K562 (cell line): ENCODE measurements around the gene TRRAP. TPM values are rescaled to one million over a fixed set of nuclear protein-coding genes. Genes with fewer than 3 reads are reported as not detected.

Experiments used
- ARID2 ChIP-seq: fragments of 450-650 bp; IDR thresholded peaks from 2 replicates; pipeline ENCODE4 v1.6.1; 2017; ENCODE audit warnings: antibody characterized with exemption, mild to moderate bottlenecking
- CBFA2T3 ChIP-seq: fragments of 450-650 bp; IDR thresholded peaks from 2 replicates; pipeline ENCODE4 v1.6.1; 2017
- MCM5 ChIP-seq: fragments of 450-650 bp; IDR thresholded peaks from 2 replicates; pipeline ENCODE4 v1.6.1; 2016; ENCODE audit warnings: low read depth
- MEF2A ChIP-seq: IDR thresholded peaks from 2 replicates; pipeline ENCODE4 v1.6.1; 2011; ENCODE audit warnings: low read depth, mild to moderate bottlenecking, low read length, moderate library complexity; ENCODE audit not compliant: control insufficient read depth
- MEIS2 ChIP-seq: fragments of 450-650 bp; IDR thresholded peaks from 2 replicates; pipeline ENCODE4 v1.6.1; 2014; ENCODE audit warnings: mild to moderate bottlenecking; ENCODE audit not compliant: partially characterized antibody
- RAD21 ChIP-seq, 2 experiments: fragments of 250-450 bp in 1 of 2; fragments of 450-650 bp in 1 of 2; sonication (Bioruptor Pico) in 1 of 2; formaldehyde crosslinking in 1 of 2; IDR thresholded peaks in 1 of 2; conservative IDR thresholded peaks in 1 of 2; 2 replicates each; pipeline versions ENCODE4 v1.4.0 to v1.8.0; 2020 to 2022; ENCODE audit warnings: mild to moderate bottlenecking in 2 of 2, moderate library complexity in 1 of 2
- SIRT6 ChIP-seq: IDR thresholded peaks from one replicate; pipeline ENCODE4 v1.6.1; 2012; ENCODE audit warnings: low read depth, mild to moderate bottlenecking, control low read depth, inconsistent platforms, low read length, moderate library complexity
- SMARCA5 ChIP-seq: fragments of 450-650 bp; IDR thresholded peaks from 2 replicates; pipeline ENCODE4 v1.6.1; 2016
- TAL1 ChIP-seq: fragments of 450-650 bp; IDR thresholded peaks from 2 replicates; pipeline ENCODE4 v1.6.1; 2016; ENCODE audit warnings: mild to moderate bottlenecking
- ZNF133 ChIP-seq: fragments of 250-450 bp; sonication (Bioruptor Pico); IDR thresholded peaks from 2 replicates; pipeline ENCODE4 v1.4.0; 2020; ENCODE audit warnings: mild to moderate bottlenecking
- ZNF384 ChIP-seq: IDR thresholded peaks from 2 replicates; pipeline ENCODE4 v1.6.1; 2012; ENCODE audit warnings: low read depth, low read length, improper control_type of control experiment
- ZNF507 ChIP-seq: conservative IDR thresholded peaks from 2 replicates; pipeline ENCODE4 v1.6.1; 2017; ENCODE audit warnings: missing genetic modification characterization, missing compliant biosample characterization
- polyA plus RNA-seq, 8 experiments: library from polyadenylated mRNA; depleted of rRNA in 4 of 8; stranded (reverse) in 5 of 8; unstranded in 3 of 8; fragments of >200 nt; fragmentation: Nextera tagmentation in 2 of 8; fragmentation: Illumina TruSeq in 1 of 8; extraction: Ambion mirVana in 2 of 8; extraction: Trizol in 1 of 8; gene quantifications; 2 replicates each; pipeline versions ENCODE4 v1.2.1 to v1.2.3, GENCODE V29; 2011 to 2014; ENCODE audit warnings: inconsistent platforms in 1 of 8, missing spikeins in 1 of 8
- total RNA-seq, 7 experiments: library from RNA; depleted of rRNA in 6 of 7; stranded (reverse); fragments of >200 nt in 6 of 7; fragmentation: Illumina TruSeq in 2 of 7; extraction: Trizol in 2 of 7; gene quantifications; 2 replicates each; pipeline versions ENCODE4 v1.2.1 to v1.2.3, GENCODE V29; 2011 to 2021; ENCODE audit warnings: low replicate concordance in 1 of 7
- TF ChIP-seq, protein P1 (sequence below), 3 experiments: IDR thresholded peaks in 2 of 3; conservative IDR thresholded peaks in 1 of 3; 2 replicates each; pipeline ENCODE4 v1.5.1; 2011 to 2012; ENCODE audit warnings: low read length in 3 of 3, mild to moderate bottlenecking in 3 of 3, control low read depth in 2 of 3, improper control_type of control experiment in 1 of 3, inconsistent platforms in 1 of 3, low read depth in 1 of 3, mixed read lengths in 1 of 3, moderate library complexity in 1 of 3; ENCODE audit not compliant: insufficient read depth in 2 of 3
- TF ChIP-seq, protein P2 (sequence below), 2 experiments: fragments of 450-650 bp; formaldehyde crosslinking in 1 of 2; IDR thresholded peaks; 2 replicates each; pipeline versions ENCODE4 v1.4.0 to v1.6.1; 2014 to 2020; ENCODE audit warnings: mild to moderate bottlenecking in 2 of 2, borderline replicate concordance in 1 of 2, low read depth in 1 of 2
- TF ChIP-seq, protein P3 (sequence below), 2 experiments: IDR thresholded peaks in 1 of 2; conservative IDR thresholded peaks in 1 of 2; 2 replicates each; pipeline ENCODE4 v1.6.1; 2016; ENCODE audit warnings: low read depth in 2 of 2, mild to moderate bottlenecking in 1 of 2, missing compliant biosample characterization in 1 of 2, missing genetic modification characterization in 1 of 2, moderate library complexity in 1 of 2

The TRRAP gene
- total and polyA plus RNA-seq, 9 of the 15 experiments (the other 6 are each of a cell fraction or from before 2014, with no cell fraction given) = 1.3 to 47.2 (median 9.7) TPM

DNA sequence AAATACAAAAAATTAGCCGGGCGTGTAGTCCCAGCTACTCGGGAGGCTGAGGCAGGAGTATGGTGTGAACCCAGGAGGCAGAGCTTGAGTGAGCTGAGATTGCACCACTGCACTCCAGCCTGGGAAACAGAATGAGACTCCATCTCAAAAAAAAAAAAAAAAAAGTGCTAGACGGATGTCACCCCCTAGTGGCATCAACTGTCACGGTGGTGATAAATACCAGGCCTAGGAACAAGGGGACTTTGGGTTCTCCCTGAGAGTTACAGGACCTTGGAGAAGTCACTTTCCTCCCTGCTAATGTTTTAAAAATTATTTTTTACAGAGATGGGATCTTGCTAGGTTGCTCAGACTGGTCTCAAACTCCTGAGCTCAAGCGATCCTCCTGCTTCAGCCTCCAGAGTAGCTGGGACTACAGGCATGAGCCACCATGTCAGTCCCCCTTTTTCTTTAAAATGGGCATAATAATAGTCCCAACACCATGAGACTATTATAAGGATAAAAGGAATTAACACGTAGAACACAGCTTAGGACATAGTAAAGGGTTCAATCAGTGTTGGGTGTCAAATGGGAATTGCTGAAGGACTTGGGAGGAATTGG is 5.9 kb upstream of the TRRAP start (continued):
- TF ChIP-seq, protein P1, sequence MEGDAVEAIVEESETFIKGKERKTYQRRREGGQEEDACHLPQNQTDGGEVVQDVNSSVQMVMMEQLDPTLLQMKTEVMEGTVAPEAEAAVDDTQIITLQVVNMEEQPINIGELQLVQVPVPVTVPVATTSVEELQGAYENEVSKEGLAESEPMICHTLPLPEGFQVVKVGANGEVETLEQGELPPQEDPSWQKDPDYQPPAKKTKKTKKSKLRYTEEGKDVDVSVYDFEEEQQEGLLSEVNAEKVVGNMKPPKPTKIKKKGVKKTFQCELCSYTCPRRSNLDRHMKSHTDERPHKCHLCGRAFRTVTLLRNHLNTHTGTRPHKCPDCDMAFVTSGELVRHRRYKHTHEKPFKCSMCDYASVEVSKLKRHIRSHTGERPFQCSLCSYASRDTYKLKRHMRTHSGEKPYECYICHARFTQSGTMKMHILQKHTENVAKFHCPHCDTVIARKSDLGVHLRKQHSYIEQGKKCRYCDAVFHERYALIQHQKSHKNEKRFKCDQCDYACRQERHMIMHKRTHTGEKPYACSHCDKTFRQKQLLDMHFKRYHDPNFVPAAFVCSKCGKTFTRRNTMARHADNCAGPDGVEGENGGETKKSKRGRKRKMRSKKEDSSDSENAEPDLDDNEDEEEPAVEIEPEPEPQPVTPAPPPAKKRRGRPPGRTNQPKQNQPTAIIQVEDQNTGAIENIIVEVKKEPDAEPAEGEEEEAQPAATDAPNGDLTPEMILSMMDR (IDR thresholded peaks at IDR 0.05 in 2 of 3, conservative IDR thresholded peaks at IDR 0.05 in 1 of 3; ENCODE audit: insufficient read depth in 2 of 3, low read depth in 1 of 3, low read length in 3 of 3) = peak; percentile 50 to 60 (median 57); a peak in 5 of 6 replicates
- TF ChIP-seq CBFA2T3 = no peak
- TF ChIP-seq, protein P2, sequence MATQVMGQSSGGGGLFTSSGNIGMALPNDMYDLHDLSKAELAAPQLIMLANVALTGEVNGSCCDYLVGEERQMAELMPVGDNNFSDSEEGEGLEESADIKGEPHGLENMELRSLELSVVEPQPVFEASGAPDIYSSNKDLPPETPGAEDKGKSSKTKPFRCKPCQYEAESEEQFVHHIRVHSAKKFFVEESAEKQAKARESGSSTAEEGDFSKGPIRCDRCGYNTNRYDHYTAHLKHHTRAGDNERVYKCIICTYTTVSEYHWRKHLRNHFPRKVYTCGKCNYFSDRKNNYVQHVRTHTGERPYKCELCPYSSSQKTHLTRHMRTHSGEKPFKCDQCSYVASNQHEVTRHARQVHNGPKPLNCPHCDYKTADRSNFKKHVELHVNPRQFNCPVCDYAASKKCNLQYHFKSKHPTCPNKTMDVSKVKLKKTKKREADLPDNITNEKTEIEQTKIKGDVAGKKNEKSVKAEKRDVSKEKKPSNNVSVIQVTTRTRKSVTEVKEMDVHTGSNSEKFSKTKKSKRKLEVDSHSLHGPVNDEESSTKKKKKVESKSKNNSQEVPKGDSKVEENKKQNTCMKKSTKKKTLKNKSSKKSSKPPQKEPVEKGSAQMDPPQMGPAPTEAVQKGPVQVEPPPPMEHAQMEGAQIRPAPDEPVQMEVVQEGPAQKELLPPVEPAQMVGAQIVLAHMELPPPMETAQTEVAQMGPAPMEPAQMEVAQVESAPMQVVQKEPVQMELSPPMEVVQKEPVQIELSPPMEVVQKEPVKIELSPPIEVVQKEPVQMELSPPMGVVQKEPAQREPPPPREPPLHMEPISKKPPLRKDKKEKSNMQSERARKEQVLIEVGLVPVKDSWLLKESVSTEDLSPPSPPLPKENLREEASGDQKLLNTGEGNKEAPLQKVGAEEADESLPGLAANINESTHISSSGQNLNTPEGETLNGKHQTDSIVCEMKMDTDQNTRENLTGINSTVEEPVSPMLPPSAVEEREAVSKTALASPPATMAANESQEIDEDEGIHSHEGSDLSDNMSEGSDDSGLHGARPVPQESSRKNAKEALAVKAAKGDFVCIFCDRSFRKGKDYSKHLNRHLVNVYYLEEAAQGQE (IDR thresholded peaks at IDR 0.05; ENCODE audit: borderline replicate concordance) = peak; percentile 21; the same call in 1 of the 2 replicates
- TF ChIP-seq, protein P2 (CRISPR knock-in tag; IDR thresholded peaks at IDR 0.05; ENCODE audit: low read depth) = no peak
- no peak for TF ChIP-seq ZNF133 (CRISPR knock-in tag)
- TF ChIP-seq MEF2A = no peak
- peak in 1 of 2 experiments; percentile 23; a peak in 2 of 4 replicates for TF ChIP-seq RAD21 (CRISPR knock-in tag; conservative IDR thresholded peaks at IDR 0.05 in 1 of 2, IDR thresholded peaks at IDR 0.05 in 1 of 2)
- TF ChIP-seq ARID2 = no peak
- no peak for TF ChIP-seq SMARCA5
- TF ChIP-seq SIRT6 = no peak
- no peak for TF ChIP-seq MCM5
- TF ChIP-seq, protein P3, sequence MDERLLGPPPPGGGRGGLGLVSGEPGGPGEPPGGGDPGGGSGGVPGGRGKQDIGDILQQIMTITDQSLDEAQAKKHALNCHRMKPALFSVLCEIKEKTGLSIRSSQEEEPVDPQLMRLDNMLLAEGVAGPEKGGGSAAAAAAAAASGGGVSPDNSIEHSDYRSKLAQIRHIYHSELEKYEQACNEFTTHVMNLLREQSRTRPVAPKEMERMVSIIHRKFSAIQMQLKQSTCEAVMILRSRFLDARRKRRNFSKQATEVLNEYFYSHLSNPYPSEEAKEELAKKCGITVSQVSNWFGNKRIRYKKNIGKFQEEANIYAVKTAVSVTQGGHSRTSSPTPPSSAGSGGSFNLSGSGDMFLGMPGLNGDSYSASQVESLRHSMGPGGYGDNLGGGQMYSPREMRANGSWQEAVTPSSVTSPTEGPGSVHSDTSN (CRISPR knock-in tag; IDR thresholded peaks at IDR 0.05; ENCODE audit: low read depth) = no peak
- TF ChIP-seq, protein P3 (tag; conservative IDR thresholded peaks at IDR 0.05; ENCODE audit: low read depth) = 0 out of 2 replicates have a peak, but pooled peaks have one; percentile 33
- no peak for TF ChIP-seq ZNF507
- peak; percentile 44 for TF ChIP-seq MEIS2
- peak; percentile 97 for TF ChIP-seq ZNF384
- no peak for TF ChIP-seq TAL1
